K562 (cell line): ENCODE measurements around the gene WDHD1. TPM values are rescaled to one million over a fixed set of nuclear protein-coding genes. Genes with fewer than 3 reads are reported as not detected.

Experiments used
- ATAC-seq: fragments of 200-7000 bp; cut with Tn5 transposase; 3 replicates; pipeline ENCODE4 v1.9.1; 2020; ENCODE audit warnings: moderate library complexity
- BruUV-seq: library from RNA; stranded (reverse); fragments of 400-500 nt; replicated peaks from 2 replicates; lab custom pipeline; 2021; lab: Mats Ljungman, UMichigan
- CTCF ChIA-PET: fragments of 300-600 bp; formaldehyde crosslinking; extraction: SDS; loops from one replicate; lab custom pipeline; 2021; ENCODE audit warnings: low intra/inter-chr PET ratio; lab: Yijun Ruan, JAX
- POLR2A ChIA-PET: fragments of 300-600, 350-650 bp; sonication (Branson Sonifier 250); formaldehyde crosslinking; extraction: SDS; loops from one replicate; lab custom pipeline; 2021; ENCODE audit warnings: antibody characterized with exemption, inconsistent platforms; lab: Yijun Ruan, JAX
- DNase-seq, 4 experiments: peaks; one replicate each; pipeline versions ENCODE4 v3.0.0 to v3.0.0-alpha.2; 2011 to 2018; ENCODE audit warnings: low spot score in 3 of 4, mixed read lengths in 3 of 4; ENCODE audit errors: extremely low read depth in 1 of 4
- FAIRE-seq: peaks from 2 replicates; lab custom pipeline; 2011; peaks lifted over from hg19 to GRCh38; lab: Jason Lieb, UNC
- H2AFZ ChIP-seq: 2 replicates; pipeline ENCODE4 v1.6.0; 2011; ENCODE audit warnings: low read depth, low read length, control low read depth, inconsistent platforms
- H3K27ac ChIP-seq: fragments of 200-600 bp; 3 replicates; pipeline ENCODE4 v1.8.0; 2011; ENCODE audit warnings: low read depth, mild to moderate bottlenecking, control low read depth, inconsistent platforms, low read length, moderate library complexity, mixed read lengths; ENCODE audit errors: extremely low read depth
- H3K27me3 ChIP-seq, 2 experiments: fragments of 300-600 bp in 1 of 2; 2 replicates in 1 of 2; 3 replicates in 1 of 2; pipeline versions ENCODE4 v1.6.0 to v1.8.0; 2011; ENCODE audit warnings: inconsistent platforms in 2 of 2, low read length in 2 of 2, mild to moderate bottlenecking in 1 of 2, mixed read lengths in 1 of 2, moderate library complexity in 1 of 2; ENCODE audit not compliant: control insufficient read depth in 2 of 2, insufficient read depth in 2 of 2
- H3K36me3 ChIP-seq: fragments of 300-600 bp; 3 replicates; pipeline ENCODE4 v1.8.0; 2011; ENCODE audit warnings: mild to moderate bottlenecking, low read length, inconsistent platforms; ENCODE audit not compliant: control insufficient read depth, insufficient read depth
- H3K4me1 ChIP-seq, 2 experiments: fragments of 200-600 bp in 1 of 2; replicated peaks in 1 of 2; 2 replicates in 1 of 2; 3 replicates in 1 of 2; pipeline versions ENCODE4 v1.5.1 to v1.8.0; 2011; ENCODE audit warnings: inconsistent platforms in 2 of 2, low read length in 2 of 2, mild to moderate bottlenecking in 1 of 2, mixed read lengths in 1 of 2, moderate library complexity in 1 of 2; ENCODE audit not compliant: control insufficient read depth in 2 of 2, insufficient read depth in 2 of 2
- H3K4me2 ChIP-seq: 2 replicates; pipeline ENCODE4 v1.6.1; 2011; ENCODE audit warnings: low read length, control low read depth, inconsistent platforms, mixed read lengths; ENCODE audit not compliant: insufficient read depth
- H3K4me3 ChIP-seq: fragments of 200-600 bp; sonication (generic), shearing (Covaris generic); 2 replicates; pipeline ENCODE4 v1.5.1; 2016; ENCODE audit warnings: control low read depth, inconsistent platforms
- H3K79me2 ChIP-seq: fragments of 200-600 bp; 3 replicates; pipeline ENCODE4 v1.8.0; 2011; ENCODE audit warnings: low read length, inconsistent platforms; ENCODE audit not compliant: control insufficient read depth, insufficient read depth
- H3K9ac ChIP-seq, 2 experiments: 2 replicates each; pipeline versions ENCODE4 v1.6.0 to v1.6.1; 2011; ENCODE audit warnings: low read depth in 2 of 2, low read length in 2 of 2, control low read depth in 1 of 2, inconsistent platforms in 1 of 2, mild to moderate bottlenecking in 1 of 2, mixed read lengths in 1 of 2; ENCODE audit not compliant: insufficient read depth in 1 of 2
- H3K9me1 ChIP-seq: one replicate; pipeline ENCODE4 v1.6.0; 2011; ENCODE audit warnings: inconsistent platforms, mild to moderate bottlenecking, low read length, moderate library complexity; ENCODE audit not compliant: control insufficient read depth, insufficient read depth
- H3K9me3 ChIP-seq: replicated peaks from 2 replicates; pipeline ENCODE4 v1.5.1; 2011; ENCODE audit warnings: low read depth, low read length, inconsistent platforms; ENCODE audit not compliant: control insufficient read depth, insufficient read depth
- H4K20me1 ChIP-seq: replicated peaks from 2 replicates; pipeline ENCODE4 v1.6.1; 2011; ENCODE audit warnings: low read length, inconsistent platforms, mixed read lengths; ENCODE audit not compliant: control insufficient read depth, insufficient read depth
- EGR1 ChIP-seq: fragments of 450-650 bp; conservative IDR thresholded peaks from 2 replicates; pipeline ENCODE4 v1.6.1; 2017; ENCODE audit warnings: mild to moderate bottlenecking
- EP300 ChIP-seq: IDR thresholded peaks from 2 replicates; pipeline ENCODE4 v1.6.1; 2012; ENCODE audit warnings: low read length, improper control_type of control experiment
- NR2C1 ChIP-seq, 2 experiments: fragments of 450-650 bp; IDR thresholded peaks; 2 replicates each; pipeline ENCODE4 v1.6.1; 2017; ENCODE audit warnings: mild to moderate bottlenecking in 2 of 2, antibody characterized with exemption in 1 of 2, inconsistent platforms in 1 of 2, missing compliant biosample characterization in 1 of 2, missing genetic modification characterization in 1 of 2
- NR4A1 ChIP-seq, 2 experiments: fragments of 250-450 bp in 1 of 2; fragments of 450-650 bp in 1 of 2; sonication (Bioruptor Pico) in 1 of 2; IDR thresholded peaks; 2 replicates each; pipeline versions ENCODE4 v1.4.0 to v1.6.1; 2016 to 2020; ENCODE audit warnings: mild to moderate bottlenecking in 2 of 2, missing compliant biosample characterization in 1 of 2, missing genetic modification characterization in 1 of 2, moderate library complexity in 1 of 2
- PML ChIP-seq: IDR thresholded peaks from 2 replicates; pipeline ENCODE4 v1.6.1; 2012; ENCODE audit warnings: low read length, inconsistent platforms
- POLR2A ChIP-seq: fragments of 450-650 bp; conservative IDR thresholded peaks from 2 replicates; pipeline ENCODE4 v1.6.1; 2016
- POLR2AphosphoS5 ChIP-seq: IDR thresholded peaks from 2 replicates; pipeline ENCODE4 v1.6.1; 2011; ENCODE audit warnings: mild to moderate bottlenecking, low read depth, low read length, moderate library complexity; ENCODE audit not compliant: control insufficient read depth, insufficient read depth
- SOX6 ChIP-seq: fragments of 450-650 bp; IDR thresholded peaks from 2 replicates; pipeline ENCODE4 v1.6.1; 2014; ENCODE audit warnings: mild to moderate bottlenecking
- SUPT5H ChIP-seq: fragments of 450-650 bp; IDR thresholded peaks from 2 replicates; pipeline ENCODE4 v1.6.1; 2016
- WGBS: fragments of 100-300 bp; shearing (Covaris generic); methylation state at CpG from one replicate; pipeline ENCODE4 v1.1.6; 2016; ENCODE audit warnings: low coverage, mixed read lengths; ENCODE audit not compliant: insufficient coverage; ENCODE audit errors: missing lambda C conversion rate; 5-methylcytosine and 5-hydroxymethylcytosine counted together
- in situ Hi-C: fragments of 300-500 bp; cut with MboI; formaldehyde crosslinking; loops from 4 replicates; pipeline ENCODE4 v1.15.0; 2018; ENCODE audit warnings: inconsistent platforms, mixed read lengths
- intact Hi-C: fragments of 100-400 bp; cut with micrococcal nuclease; formaldehyde crosslinking; loops from 2 replicates; pipeline ENCODE4 v1.14.2; 2022
- polyA plus RNA-seq, 8 experiments: library from polyadenylated mRNA; depleted of rRNA in 4 of 8; stranded (reverse) in 5 of 8; unstranded in 3 of 8; fragments of >200 nt; fragmentation: Nextera tagmentation in 2 of 8; fragmentation: Illumina TruSeq in 1 of 8; extraction: Ambion mirVana in 2 of 8; extraction: Trizol in 1 of 8; gene quantifications; 2 replicates each; pipeline versions ENCODE4 v1.2.1 to v1.2.3, GENCODE V29; 2011 to 2014; ENCODE audit warnings: inconsistent platforms in 1 of 8, missing spikeins in 1 of 8
- total RNA-seq, 7 experiments: library from RNA; depleted of rRNA in 6 of 7; stranded (reverse); fragments of >200 nt in 6 of 7; fragmentation: Illumina TruSeq in 2 of 7; extraction: Trizol in 2 of 7; gene quantifications; 2 replicates each; pipeline versions ENCODE4 v1.2.1 to v1.2.3, GENCODE V29; 2011 to 2021; ENCODE audit warnings: low replicate concordance in 1 of 7
- TF ChIP-seq, protein P1 (sequence below), 2 experiments: IDR thresholded peaks; 2 replicates each; pipeline ENCODE4 v1.6.1; 2011; ENCODE audit warnings: borderline replicate concordance in 1 of 2, control low read depth in 1 of 2, low read depth in 1 of 2, low read length in 1 of 2, mild to moderate bottlenecking in 1 of 2, mixed read lengths in 1 of 2, moderate library complexity in 1 of 2; ENCODE audit not compliant: insufficient read depth in 1 of 2, insufficient read length in 1 of 2, poor library complexity in 1 of 2, severe bottlenecking in 1 of 2; ENCODE audit errors: extremely low read depth in 1 of 2
- TF ChIP-seq, protein P2 (sequence below): fragments of 450-650 bp; IDR thresholded peaks from 2 replicates; pipeline ENCODE4 v1.6.1; 2016; ENCODE audit warnings: low read depth, mild to moderate bottlenecking, moderate library complexity
- TF ChIP-seq, protein P3 (sequence below): IDR thresholded peaks from 2 replicates; pipeline ENCODE4 v1.6.1; 2011; ENCODE audit warnings: borderline replicate concordance, low read depth, mild to moderate bottlenecking, moderate library complexity, low read length; ENCODE audit not compliant: insufficient read depth, poor library complexity, severe bottlenecking
- TF ChIP-seq, protein P4 (sequence below): fragments of 200-400 bp; formaldehyde crosslinking; IDR thresholded peaks from 2 replicates; pipeline ENCODE4 v1.6.1; 2017; ENCODE audit warnings: mild to moderate bottlenecking, low read depth, low read length, moderate library complexity

The WDHD1 gene
- total and polyA plus RNA-seq, 9 of the 15 experiments (the other 6 are each of a cell fraction or from before 2014, with no cell fraction given): 11.7 to 39.1 (median 30.0) TPM

DNA sequence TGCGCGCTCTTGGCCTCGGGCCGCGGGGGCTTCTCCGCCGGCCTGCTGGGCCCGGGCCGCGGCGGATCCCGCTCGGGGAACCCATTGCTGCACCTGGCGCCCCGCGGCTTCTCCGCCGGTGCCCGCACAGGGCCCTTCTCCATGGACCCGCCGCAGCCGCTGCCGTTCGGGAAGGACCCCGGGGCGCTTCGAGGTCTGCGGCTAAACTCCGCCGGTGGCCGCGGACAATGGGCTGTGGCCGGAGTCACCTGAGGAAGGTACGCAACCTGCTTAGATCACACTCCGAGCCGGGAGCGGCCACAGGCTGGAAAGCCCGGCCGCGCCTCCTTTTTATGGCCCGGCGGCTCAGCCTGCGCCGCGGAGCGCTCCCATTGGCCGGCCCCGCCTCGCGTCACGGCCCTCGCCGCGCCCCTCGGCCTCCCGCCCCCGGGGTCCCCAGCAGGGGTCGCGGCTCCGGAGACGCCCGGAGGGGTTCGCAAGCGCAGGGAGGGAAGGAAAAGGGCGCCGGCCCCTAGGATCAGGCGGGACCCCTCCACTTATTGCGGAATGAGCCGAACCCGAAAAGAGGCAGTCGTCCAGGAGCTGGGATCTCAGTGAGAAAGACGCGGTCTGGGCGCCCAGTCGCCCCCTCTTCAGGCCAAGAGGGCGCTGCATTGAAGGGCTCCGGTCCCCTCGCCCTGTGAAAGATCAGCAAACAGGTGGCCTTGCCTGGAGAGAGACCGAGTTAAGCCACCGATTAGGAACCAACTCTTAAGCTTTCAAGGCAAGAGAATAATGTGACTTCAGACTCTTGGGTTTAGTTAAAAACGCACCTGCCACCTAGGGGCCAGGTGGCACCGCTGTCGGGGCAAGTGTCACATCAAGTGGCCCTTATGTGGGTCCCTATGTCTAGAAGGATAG lies 124.1 kb downstream of the WDHD1 start, which contains the start of gene GCH1:
Gene GCH1, minus strand, starts transcription at position 306 of the 900 bp plus-strand sequence. Its CDS starts 163 bp downstream, at position 143.
- Histone ChIP-seq H3K9me3 (no peaks in the 10 kb centered on the region), H2AFZ (peak within 1 kb of the TSS; percentile 92), H3K9me1 (no peaks in the 10 kb centered on the region), H3K27ac (peak within 1 kb of the TSS; percentile 59), H3K79me2 (no peaks in the 10 kb centered on the region; the same call in 2 of the 3 replicates), H3K36me3 (no peaks in the 10 kb centered on the region), H3K4me2 (peak within 1 kb of the TSS; percentile 82), H4K20me1 (no peaks in the 10 kb centered on the region), H3K9ac (peak within 1 kb of the TSS; percentile 70 to 91), H3K4me3 (peak within 1 kb of the TSS; percentile 80), H3K4me1 (peaks cover 0 to 15% of the 10 kb centered on the region in 2 experiments; a peak in 3 of 5 replicates), H3K27me3 (no peaks in the 10 kb centered on the region)
- CTCF ChIA-PET: interaction anchor here (0.6 to 1.1 kb wide), 3 partner anchors 149 to 339 kb away, joined by 3 to 4 read pairs (median 3); partner anchors contain the start of gene MAPK1IP1L
- ATAC-seq: peak; percentile 96
- intact Hi-C loops: no loop called here
- peak; percentile 81 to 91 (median 86) for DNase-seq
- POLR2A ChIA-PET: interaction anchor here (0.6 to 1.4 kb wide), 6 partner anchors 14 to 129 kb away, joined by 3 to 7 read pairs (median 3); no protein-coding TSS in a partner anchor
- FAIRE-seq: peak; percentile 15
- under 1% methylated on average over 44 of the region's 83 CpGs for WGBS
- BruUV-seq: TSS peak; percentile 80
- in situ Hi-C loops: no loop called here
- TF ChIP-seq, protein P1, sequence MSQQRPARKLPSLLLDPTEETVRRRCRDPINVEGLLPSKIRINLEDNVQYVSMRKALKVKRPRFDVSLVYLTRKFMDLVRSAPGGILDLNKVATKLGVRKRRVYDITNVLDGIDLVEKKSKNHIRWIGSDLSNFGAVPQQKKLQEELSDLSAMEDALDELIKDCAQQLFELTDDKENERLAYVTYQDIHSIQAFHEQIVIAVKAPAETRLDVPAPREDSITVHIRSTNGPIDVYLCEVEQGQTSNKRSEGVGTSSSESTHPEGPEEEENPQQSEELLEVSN (IDR thresholded peaks at IDR 0.05; ENCODE audit: borderline replicate concordance in 1 of 2, extremely low read depth in 1 of 2, insufficient read depth in 1 of 2, insufficient read length in 1 of 2, low read depth in 1 of 2, low read length in 1 of 2, poor library complexity in 1 of 2, severe bottlenecking in 1 of 2): peak in 1 of 2 experiments; percentile 24
- TF ChIP-seq, protein P2, sequence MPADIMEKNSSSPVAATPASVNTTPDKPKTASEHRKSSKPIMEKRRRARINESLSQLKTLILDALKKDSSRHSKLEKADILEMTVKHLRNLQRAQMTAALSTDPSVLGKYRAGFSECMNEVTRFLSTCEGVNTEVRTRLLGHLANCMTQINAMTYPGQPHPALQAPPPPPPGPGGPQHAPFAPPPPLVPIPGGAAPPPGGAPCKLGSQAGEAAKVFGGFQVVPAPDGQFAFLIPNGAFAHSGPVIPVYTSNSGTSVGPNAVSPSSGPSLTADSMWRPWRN: no peak
- no peak for TF ChIP-seq NR4A1 (CRISPR knock-in tag; IDR thresholded peaks at IDR 0.05)
- TF ChIP-seq NR4A1 (tag; IDR thresholded peaks at IDR 0.05): no peak
- 0 out of 2 replicates have a peak, but pooled peaks have one; percentile 35 for TF ChIP-seq PML
- TF ChIP-seq SOX6: 0 out of 2 replicates have a peak, but pooled peaks have one; percentile 6
- peak; percentile 71; the same call in 1 of the 2 replicates for TF ChIP-seq NR2C1 (IDR thresholded peaks at IDR 0.05)
- 0 out of 2 replicates have a peak, but pooled peaks have one; percentile 56 for TF ChIP-seq NR2C1 (tag; IDR thresholded peaks at IDR 0.05)
- peak; percentile 43; the same call in 1 of the 2 replicates for TF ChIP-seq EGR1
- peak; percentile 68 for TF ChIP-seq SUPT5H
- peak; percentile 81 for TF ChIP-seq POLR2A
- no peak for TF ChIP-seq EP300
- TF ChIP-seq, protein P3, sequence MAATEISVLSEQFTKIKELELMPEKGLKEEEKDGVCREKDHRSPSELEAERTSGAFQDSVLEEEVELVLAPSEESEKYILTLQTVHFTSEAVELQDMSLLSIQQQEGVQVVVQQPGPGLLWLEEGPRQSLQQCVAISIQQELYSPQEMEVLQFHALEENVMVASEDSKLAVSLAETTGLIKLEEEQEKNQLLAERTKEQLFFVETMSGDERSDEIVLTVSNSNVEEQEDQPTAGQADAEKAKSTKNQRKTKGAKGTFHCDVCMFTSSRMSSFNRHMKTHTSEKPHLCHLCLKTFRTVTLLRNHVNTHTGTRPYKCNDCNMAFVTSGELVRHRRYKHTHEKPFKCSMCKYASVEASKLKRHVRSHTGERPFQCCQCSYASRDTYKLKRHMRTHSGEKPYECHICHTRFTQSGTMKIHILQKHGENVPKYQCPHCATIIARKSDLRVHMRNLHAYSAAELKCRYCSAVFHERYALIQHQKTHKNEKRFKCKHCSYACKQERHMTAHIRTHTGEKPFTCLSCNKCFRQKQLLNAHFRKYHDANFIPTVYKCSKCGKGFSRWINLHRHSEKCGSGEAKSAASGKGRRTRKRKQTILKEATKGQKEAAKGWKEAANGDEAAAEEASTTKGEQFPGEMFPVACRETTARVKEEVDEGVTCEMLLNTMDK: peak; percentile 76
- peak; percentile 43; the same call in 1 of the 2 replicates for TF ChIP-seq POLR2AphosphoS5
- TF ChIP-seq, protein P4, sequence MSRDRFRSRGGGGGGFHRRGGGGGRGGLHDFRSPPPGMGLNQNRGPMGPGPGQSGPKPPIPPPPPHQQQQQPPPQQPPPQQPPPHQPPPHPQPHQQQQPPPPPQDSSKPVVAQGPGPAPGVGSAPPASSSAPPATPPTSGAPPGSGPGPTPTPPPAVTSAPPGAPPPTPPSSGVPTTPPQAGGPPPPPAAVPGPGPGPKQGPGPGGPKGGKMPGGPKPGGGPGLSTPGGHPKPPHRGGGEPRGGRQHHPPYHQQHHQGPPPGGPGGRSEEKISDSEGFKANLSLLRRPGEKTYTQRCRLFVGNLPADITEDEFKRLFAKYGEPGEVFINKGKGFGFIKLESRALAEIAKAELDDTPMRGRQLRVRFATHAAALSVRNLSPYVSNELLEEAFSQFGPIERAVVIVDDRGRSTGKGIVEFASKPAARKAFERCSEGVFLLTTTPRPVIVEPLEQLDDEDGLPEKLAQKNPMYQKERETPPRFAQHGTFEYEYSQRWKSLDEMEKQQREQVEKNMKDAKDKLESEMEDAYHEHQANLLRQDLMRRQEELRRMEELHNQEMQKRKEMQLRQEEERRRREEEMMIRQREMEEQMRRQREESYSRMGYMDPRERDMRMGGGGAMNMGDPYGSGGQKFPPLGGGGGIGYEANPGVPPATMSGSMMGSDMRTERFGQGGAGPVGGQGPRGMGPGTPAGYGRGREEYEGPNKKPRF: no peak
